Bronchial smooth muscle cell (primary cell): Measurements from ENCODE around the gene FRZB. TPM values are rescaled to one million over a fixed set of nuclear protein-coding genes. Genes with fewer than 3 reads are reported as not detected.

ENCODE experiments used
- total RNA-seq: library from RNA; depleted of rRNA; stranded (reverse); fragments of >200 nt; gene quantifications from 2 replicates; pipeline ENCODE4 v1.2.1, GENCODE V29; 2014

Gene FRZB, protein sequence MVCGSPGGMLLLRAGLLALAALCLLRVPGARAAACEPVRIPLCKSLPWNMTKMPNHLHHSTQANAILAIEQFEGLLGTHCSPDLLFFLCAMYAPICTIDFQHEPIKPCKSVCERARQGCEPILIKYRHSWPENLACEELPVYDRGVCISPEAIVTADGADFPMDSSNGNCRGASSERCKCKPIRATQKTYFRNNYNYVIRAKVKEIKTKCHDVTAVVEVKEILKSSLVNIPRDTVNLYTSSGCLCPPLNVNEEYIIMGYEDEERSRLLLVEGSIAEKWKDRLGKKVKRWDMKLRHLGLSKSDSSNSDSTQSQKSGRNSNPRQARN
- total RNA-seq = 0.17 and 0.32 TPM in 2 replicates

DNA sequence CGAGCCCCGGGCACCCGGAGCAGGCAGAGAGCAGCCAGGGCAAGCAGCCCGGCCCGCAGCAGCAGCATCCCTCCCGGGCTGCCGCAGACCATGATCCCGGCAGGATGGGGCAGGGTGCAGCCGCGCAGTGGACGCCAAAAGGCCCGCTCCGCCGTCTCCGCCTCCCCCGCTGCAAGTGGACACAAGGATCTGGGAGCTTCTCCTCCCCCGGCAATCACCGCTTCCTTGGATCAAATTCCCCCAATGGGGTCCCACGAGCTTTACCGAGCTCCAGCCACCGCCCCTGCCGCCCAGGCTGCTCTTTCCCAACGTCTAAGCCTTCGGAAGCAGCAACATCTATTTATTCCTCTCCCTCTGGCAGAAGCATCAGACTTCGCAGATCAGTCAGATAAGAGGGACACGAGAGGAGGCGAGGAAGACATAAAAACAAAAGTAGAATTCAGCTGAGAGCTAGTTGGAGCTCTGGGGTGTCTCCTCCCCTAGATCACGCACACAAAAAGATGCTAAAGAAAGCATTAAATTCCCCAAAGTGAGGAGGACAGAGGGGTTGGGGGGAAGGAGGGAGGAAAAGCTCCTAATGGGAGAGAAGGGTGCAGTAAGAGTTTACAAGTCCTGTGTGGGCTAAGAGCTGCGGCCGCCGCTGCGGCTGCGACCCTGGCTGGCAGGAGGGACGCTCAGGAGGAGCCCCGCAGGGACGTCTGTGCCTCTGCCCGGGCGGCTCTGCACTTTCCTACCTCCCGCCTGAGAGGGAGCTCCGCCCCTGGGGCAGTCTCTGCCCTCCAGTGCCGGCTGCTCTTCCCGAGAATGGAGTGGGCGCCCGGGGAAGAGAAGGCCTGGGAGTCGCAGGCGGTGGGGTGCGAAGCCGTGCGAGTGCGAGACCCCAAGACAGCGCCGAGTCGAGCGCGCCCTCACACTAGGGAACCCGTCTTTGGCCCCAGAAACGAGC is at the start of gene FRZB:
Gene FRZB, minus strand, starts transcription at position 177 of the 946 bp plus-strand sequence. Its CDS starts 85 bp downstream, at position 92.

Other genes with a start within 250 kb of the FRZB start
- 70.1 and 75.6 TPM in 2 replicates for gene DNAJC10, start 150.4 kb downstream of the FRZB start, total RNA-seq
- 66.2 and 118 TPM in 2 replicates for gene NCKAP1, start 171.8 kb upstream of the FRZB start, total RNA-seq
- 3.0 and 4.1 TPM in 2 replicates for gene DUSP19, start 212.1 kb upstream of the FRZB start, total RNA-seq